Stimulated activated CD8-positive, alpha-beta memory T cell treated with anti-CD3 and anti-CD28 coated beads, Interleukin-7, amount 100 ng/mL, for 48 hours (primary cell): ENCODE results near the gene DIP2C.

Experiments used
- DNase-seq, 2 donors: peaks; one replicate each; pipeline ENCODE4 v3.0.0-alpha.2; 2020; ENCODE audit warnings: low read depth in 1 of 2; ENCODE audit errors: extremely low read depth in 1 of 2

The DIP2C gene

DNA sequence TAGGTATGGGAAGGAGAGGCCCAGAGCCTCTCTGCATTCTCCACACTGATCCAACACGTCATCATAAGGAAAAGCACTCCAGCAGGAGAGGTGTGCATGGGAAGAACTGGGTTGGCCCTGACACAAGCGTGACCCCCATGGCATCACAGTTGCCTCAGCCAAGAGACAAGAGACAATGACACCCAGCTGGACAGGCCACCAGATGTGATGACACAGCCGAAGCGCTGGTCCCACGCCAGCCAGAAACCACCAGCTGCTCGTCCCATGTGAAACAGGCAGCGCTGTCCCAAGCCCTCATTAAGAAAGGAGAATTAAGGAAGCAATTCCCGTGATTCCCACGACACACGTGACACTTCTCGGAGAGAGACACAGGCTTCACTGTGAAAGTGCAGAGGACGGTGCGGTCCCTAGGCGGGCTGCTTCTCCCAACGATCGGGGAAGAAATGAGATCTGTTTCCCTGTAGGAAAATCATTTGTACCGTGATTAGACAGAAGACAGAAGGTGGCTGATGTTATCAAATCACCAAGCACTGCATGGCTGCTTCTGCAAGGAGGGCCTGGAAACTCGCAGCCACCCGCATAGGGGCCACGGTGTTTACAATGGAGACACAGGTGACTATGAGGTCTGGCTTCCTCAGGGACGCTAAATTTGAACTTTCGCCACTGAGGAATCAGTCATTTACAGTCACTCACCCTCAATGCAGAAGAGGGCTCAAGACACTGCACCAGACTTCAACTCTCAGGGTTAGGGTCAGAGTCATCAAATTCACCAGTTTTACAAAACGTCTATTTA, 74.5 kb downstream of the DIP2C start:
- DNase-seq: no peak

DNA sequence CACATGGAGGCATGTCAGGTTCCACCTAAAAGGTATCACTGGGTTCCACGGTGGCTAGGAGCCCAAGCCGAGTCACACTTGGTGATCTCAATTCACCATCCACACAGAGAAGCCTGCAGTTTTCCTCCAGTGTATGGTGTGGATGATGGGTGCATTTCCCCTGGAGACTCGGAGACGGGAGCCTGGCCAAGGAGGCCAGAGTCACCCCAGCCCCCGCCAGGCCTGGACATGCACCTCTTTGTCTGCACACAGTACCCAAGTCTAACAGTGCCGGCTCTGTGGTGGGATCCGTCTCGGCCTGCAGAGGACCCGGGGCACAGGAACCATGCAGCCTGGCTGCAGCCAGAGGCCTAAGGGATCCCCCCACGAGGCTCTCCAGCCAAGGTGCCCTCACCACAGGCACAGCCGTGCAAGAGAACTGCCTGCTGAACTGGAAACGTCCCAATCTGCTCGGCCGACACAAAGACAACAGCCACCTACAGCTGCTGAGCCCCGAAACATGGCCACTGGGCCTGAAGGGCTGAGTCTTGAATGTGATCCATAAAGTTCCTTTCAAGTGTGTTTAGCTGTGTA, 75.2 kb downstream of the DIP2C start:
- DNase-seq: no peak

DNA sequence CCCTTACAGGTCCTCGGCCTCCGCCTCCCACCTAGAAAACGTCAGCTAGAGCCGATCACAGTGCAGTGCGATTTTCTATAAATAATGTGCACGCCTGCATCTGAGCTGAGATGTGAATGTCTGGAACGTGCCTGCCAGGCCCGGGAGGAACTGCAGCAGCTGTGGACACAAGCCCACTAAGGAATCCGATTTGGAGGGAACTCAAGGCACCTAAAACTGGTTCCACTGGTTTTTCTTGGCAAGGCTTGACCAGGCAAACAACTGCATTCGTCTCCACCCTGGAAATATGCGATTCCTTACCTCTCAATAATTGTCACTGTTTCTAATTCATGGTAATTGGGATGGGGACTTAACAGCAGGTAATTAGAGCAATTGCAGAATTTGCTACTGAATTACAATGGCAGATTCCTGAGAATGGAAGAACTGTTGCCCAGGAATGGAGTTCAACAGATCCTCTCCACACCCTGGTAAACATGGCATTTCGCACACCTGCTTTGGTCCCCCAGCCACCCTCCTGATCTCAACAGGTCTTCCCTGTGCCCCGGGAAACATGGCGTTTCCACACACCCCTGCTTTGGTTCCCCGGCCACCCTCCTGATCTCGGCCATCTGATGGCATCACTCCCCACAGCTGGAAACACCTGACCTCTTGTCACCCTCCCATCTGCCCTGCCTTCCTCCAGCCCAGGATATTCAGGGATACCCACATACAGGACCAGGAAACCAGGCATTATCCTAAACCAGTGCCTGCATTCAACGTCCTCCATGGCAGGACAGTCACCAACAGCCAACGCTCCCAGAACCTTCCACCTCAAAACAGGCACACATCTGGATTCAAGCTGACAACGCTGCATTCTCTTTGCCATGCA, 76.0 kb downstream of the DIP2C start:
- no peak for DNase-seq

DNA sequence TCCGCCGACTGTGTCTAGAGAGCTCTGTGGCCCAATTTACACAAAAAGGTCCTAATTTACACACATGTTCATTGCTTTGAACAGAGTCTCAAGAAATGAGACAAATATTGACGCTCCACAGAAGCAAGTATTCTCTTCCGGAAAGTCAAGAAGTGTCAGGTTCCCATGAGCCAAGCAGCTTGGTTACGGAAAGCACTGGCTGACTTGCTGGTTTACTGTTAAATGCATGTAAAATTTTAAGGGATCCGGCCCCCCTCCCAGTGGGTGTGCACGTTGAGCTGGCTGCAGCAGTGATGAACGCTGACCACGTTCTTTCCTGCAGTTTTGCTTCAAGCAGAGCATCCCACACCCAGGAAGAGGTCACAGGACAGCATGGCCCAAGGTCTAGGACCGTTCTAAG, 76.8 kb downstream of the DIP2C start:
- DNase-seq: no peak

GRCh38 chr10:610642-611305, 78.7 kb downstream of the DIP2C start:
- peak; percentile 29 to 54 for DNase-seq

DNA sequence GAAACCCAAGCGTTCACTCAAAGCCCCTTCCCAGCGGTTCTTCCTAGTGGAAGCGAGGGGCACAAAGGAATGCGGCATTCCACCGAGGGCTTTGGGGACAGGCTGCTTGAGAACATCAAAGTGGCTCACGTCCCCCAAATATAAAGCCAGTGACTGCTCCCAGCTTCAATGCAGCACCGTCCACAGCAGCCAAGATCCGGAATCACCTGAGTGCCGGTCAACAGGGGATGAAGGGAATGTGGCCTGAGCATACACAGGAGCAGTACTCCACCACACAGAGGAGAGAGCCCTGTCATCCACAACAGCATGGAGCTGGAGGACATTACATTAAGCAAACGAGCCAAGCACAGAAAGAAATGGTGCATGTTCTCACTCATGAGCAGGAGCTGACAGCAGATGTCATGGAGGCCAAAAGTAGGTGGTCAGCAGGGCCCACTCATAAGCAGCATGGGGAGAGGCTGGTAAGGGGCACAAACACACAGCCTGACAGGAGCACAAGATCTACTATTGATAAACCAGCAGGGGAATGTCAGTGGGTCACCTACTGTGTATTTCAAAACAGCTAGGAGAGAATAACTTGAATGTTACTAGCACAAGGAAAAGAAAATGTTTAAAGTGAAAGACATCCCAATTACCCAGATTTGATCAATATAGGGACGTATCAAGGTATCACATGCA, 79.5 kb downstream of the DIP2C start:
- no peak for DNase-seq

- DNase-seq: no peak
Observed at GRCh38 chr10:609262-609658, 80.2 kb downstream of the DIP2C start.

DNA sequence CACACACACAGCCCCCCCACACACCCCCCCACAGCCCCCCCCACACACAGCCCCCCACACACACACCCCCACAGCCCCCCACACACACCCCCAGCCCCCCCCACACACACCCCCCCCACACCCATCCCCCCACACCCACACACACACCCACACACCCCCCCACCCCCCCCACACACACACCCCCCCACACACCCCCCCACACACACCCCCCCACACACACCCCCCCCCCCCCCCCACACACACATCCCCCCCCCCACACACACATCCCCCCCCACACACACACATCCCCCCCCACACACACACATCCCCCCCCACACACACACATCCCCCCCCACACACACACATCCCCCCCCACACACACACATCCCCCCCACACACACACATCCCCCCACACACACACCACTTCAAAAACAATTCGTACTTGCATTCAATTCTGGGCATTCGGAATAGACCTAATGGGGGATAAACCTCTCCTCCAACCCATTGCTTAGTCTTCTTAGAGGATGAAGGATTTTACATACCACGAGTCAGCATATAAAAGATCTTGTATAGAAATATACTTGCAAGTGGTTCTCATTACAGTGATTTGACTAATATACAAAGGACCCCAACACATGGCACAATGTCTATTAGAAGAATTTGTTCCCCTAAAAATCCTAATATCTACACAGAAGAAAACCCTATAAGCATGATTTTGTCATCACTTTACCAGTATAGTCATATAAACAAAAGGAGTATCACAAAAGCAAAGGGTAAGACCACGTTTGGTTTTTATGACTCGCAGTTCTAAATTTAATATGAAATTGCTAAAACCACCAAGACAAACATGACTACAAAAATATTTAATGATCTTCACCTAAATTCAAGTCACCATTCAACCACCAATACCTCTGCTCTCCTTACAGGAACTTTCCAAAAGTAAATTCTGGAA, 80.9 kb downstream of the DIP2C start:
- DNase-seq: no peak

- no peak for DNase-seq
Observed at GRCh38 chr10:607545-608185, 81.8 kb downstream of the DIP2C start.

DNA sequence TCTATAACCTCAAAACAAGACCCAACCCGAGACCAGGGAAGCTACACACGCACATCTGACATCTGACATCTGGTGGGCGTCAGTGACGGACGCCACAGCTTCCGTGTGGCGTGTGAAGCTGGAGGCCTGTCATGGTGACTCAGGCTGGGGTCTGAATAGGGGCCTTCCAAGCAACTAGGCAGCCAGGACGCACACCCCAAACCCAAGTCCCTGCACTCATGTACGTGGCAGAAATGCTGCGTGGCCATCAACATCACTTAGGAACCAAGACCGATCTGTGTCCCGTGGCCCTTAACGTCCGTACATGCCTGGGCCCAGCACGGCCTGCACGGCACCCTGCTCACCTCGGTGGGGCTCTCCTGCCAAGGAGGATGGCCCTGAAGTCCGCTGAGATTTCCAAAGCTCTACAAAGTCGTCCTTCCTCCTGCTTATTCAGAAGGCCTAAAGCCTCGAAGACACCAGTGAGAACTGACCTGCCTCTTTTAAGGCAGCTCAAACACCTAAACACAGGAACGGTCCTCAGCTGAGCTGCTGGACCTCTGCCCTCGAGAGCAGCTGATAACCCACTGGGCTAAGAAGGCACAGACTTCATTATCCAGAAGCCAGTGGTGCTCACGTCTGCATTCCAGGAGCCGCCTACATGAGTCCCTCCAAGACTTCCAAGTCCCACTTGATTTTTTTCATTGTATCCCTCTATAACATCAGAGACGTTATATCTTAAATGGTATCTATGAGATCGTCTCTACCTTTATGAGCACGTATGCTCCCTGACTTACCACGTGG, 82.5 kb downstream of the DIP2C start:
- DNase-seq: no peak

DNA sequence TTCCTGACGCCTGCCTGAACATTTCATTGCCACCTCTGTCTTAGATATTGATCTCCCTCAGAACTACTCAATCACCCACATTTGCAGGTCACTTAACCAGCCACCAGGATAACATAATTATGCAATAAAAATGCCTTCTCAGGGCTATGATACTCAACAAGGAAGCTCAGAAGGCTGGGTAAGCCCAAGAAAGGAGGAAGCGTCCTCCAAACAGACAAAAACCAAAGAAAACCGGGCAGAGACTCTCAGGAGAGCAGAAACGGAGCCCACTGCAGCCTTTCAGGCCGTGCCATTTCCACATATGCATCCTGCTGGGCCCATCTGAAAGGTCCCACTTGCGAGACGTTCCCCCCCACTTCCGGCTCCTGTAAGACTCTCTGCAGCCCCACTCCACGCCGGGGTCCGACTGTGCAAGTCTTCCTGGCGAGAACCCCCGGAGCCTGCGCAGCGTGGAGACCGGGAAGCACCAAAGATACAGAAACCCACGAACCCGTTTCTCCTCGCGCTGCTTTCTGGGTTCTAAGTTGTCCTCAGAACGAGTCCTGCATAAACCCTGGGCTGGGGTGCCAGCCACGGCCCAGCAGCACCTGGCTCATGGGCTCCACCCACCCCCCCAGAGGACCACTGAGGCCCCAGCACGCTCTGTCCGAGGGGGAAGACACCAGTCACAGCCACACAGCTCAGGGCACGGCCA, 83.7 kb downstream of the DIP2C start:
- DNase-seq: no peak

DNA sequence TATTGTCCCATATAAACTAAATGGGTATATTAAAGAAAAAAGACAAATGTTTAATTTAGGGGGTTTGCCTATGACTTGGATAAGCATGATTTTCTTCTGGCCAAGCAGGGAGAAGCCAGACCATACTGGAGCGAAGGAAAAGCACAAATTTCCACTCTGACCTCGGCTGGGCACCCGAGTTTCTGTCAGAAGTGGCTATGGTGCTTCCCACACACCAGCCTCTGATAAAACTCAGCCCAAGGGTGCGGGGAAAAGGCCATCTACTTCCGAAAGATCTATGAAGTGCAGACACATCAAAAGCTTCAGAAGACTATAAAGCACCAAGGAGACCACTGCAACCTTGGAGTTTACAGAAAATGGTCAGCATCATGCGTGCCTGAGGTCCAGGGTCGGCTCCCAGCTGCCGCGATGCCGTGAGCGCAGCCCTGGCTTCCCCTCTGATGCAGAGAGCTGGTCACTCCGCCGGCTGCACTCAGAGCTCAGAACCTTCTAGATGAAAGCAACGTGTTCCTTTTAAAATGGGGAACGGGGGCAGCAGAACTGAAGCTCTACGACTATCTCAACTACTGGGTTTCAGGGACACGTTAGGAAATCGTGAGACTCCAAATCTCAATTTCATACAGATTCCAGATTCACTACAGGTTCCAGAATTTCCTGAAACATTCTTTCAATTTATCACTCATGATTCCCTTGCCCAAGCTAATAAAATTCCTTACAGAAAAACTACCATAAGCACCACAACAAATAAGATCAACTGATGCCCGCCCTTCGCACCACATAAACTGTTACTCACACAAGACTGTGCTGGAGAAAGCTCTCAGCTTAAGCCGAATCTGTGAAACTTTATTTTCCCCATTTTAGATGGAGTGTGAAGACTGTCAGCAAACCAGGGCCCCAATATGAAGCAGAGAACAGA, 84.5 kb downstream of the DIP2C start:
- no peak for DNase-seq

DNA sequence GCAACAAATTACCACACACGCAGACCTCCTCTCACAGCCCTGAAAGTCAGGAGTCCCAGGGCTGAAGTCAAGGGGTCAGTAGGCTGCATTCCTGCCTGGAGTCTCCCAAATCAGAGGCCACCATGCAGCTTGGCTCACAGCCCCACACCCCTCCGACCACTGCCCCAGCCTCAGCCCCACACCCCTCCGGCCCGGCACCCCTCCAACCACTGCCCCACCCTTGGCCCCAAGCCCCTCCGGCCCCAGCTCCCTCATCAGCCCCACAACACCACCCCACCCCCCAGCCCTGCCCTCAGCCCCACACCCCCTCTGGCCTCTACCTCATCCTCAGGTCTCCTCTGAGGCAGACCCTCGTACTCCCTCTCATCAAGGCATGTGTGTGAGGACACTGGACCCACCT, 85.7 kb downstream of the DIP2C start:
- no peak for DNase-seq

GRCh38 chr10:602391-603005, 87.0 kb downstream of the DIP2C start:
- DNase-seq: no peak

DNA sequence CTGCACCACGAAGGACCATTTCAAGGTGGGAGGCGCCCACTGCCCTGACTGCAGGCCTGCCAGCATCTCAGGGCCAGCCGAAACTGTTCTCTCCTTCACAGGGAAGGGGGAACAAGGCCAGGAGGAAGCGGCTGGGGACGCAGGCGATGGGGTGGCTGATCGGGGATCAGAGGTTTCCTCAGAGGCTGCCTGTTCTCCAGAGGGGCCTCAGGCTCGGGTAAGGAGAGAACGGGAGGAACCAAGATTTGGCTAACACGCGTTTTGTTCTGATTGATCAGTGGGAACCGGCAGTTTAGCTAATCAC, 87.9 kb downstream of the DIP2C start:
- no peak for DNase-seq

DNA sequence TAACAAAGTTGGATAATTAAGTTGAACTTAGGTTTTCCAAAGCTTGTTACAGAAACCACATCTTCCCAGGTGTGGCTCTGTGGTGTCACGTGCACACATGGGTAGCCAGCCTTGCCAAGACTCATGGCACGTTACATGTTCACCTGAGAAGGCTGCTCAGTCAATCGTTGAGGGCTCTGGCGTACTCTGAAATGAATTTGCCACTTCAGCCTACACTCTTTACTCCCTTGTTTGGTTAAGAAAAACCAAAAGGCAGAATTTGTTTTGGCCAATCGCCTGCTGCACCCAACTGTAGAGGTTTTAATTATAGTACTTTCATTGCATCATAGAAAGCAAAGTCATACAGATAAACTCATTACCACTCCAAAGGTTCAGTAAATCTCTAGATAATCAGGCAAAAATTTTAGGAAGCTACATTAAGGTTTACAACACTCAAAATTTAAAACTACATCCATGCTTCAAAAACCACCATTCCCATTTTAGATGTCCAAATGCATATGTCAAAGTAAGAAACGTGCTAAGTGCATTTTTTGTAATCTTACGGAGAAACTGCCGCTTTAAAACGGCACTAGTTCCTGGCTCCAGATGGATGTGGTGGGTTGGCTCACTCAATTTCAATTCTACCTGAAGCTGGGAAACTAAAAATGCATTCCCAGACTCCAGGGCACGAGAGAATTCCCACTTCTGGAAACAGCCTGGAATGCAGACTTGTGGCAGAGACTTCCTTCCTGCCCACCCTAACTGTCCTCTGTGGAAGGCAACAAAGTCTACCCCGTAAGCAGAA, 88.4 kb downstream of the DIP2C start:
- no peak for DNase-seq
